HepG2 (cell line): Measurements from ENCODE around the gene HSPB7. TPM values are rescaled to one million over a fixed set of nuclear protein-coding genes. Genes with fewer than 3 reads are reported as not detected.
A peak's percentile ranks its signal among the peaks of the same experiment; 100 is the strongest.

Source experiments
- ARID5B ChIP-seq: IDR thresholded peaks from 2 replicates; pipeline ENCODE4 v1.4.0; 2020; ENCODE audit warnings: mild to moderate bottlenecking, missing genetic modification reagents
- E2F2 ChIP-seq: sonication (generic); formaldehyde crosslinking; IDR thresholded peaks from 2 replicates; pipeline ENCODE4 v1.4.0; 2020; ENCODE audit warnings: missing genetic modification reagents, borderline replicate concordance
- MBNL3 ChIP-seq: fragments of 250-450 bp; sonication (Bioruptor Pico); conservative IDR thresholded peaks from 2 replicates; pipeline ENCODE4 v1.8.0; 2022; ENCODE audit warnings: mild to moderate bottlenecking, inconsistent platforms
- MEF2D ChIP-seq: sonication (generic); formaldehyde crosslinking; IDR thresholded peaks from 2 replicates; pipeline ENCODE4 v1.5.1; 2020; ENCODE audit warnings: mild to moderate bottlenecking, missing genetic modification reagents
- MLXIP ChIP-seq: sonication (generic); formaldehyde crosslinking; IDR thresholded peaks from 2 replicates; pipeline ENCODE4 v1.9.0; 2021; ENCODE audit warnings: missing genetic modification reagents, borderline replicate concordance
- MTA1 ChIP-seq: sonication (generic); formaldehyde crosslinking; IDR thresholded peaks from 2 replicates; pipeline ENCODE4 v1.4.0; 2020; ENCODE audit warnings: missing genetic modification reagents, mild to moderate bottlenecking, borderline replicate concordance
- NFYC ChIP-seq: IDR thresholded peaks from 2 replicates; pipeline ENCODE4 v1.6.1; 2016; ENCODE audit warnings: missing genetic modification reagents, missing compliant biosample characterization
- RXRA ChIP-seq: sonication (generic); formaldehyde crosslinking; IDR thresholded peaks from 2 replicates; pipeline ENCODE4 v1.5.1; 2020; ENCODE audit warnings: missing genetic modification reagents
- RXRB ChIP-seq: IDR thresholded peaks from 2 replicates; pipeline ENCODE4 v1.6.1; 2016; ENCODE audit warnings: borderline replicate concordance, missing genetic modification reagents, missing compliant biosample characterization
- SNAPC5 ChIP-seq: sonication (generic); formaldehyde crosslinking; IDR thresholded peaks from 2 replicates; pipeline ENCODE4 v1.8.1; 2023; ENCODE audit warnings: mild to moderate bottlenecking, missing genetic modification reagents, borderline replicate concordance
- SOX5 ChIP-seq: IDR thresholded peaks from 2 replicates; pipeline ENCODE4 v1.6.1; 2016; ENCODE audit warnings: borderline replicate concordance
- ZBTB21 ChIP-seq: sonication (generic); formaldehyde crosslinking; IDR thresholded peaks from 2 replicates; pipeline ENCODE4 v1.4.0; 2020; ENCODE audit warnings: missing genetic modification reagents
- ZBTB7A ChIP-seq: sonication (generic); formaldehyde crosslinking; IDR thresholded peaks from 2 replicates; pipeline ENCODE4 v1.8.0; 2022; ENCODE audit warnings: mild to moderate bottlenecking, missing genetic modification reagents
- ZNF101 ChIP-seq: sonication (generic); formaldehyde crosslinking; IDR thresholded peaks from 2 replicates; pipeline ENCODE4 v1.4.0; 2020; ENCODE audit warnings: mild to moderate bottlenecking, low read depth, missing genetic modification reagents, borderline replicate concordance
- ZNF331 ChIP-seq: sonication (generic); formaldehyde crosslinking; IDR thresholded peaks from 2 replicates; pipeline ENCODE4 v1.4.0; 2020; ENCODE audit warnings: missing genetic modification reagents
- ZNF619 ChIP-seq: sonication (generic); formaldehyde crosslinking; IDR thresholded peaks from 2 replicates; pipeline ENCODE4 v1.4.0; 2020; ENCODE audit warnings: mild to moderate bottlenecking, missing genetic modification reagents
- ZNF777 ChIP-seq: sonication (generic); formaldehyde crosslinking; IDR thresholded peaks from 2 replicates; pipeline ENCODE4 v1.4.0; 2020; ENCODE audit warnings: missing genetic modification reagents
- ZSCAN21 ChIP-seq: sonication (generic); formaldehyde crosslinking; IDR thresholded peaks from 2 replicates; pipeline ENCODE4 v1.8.0; 2022; ENCODE audit warnings: mild to moderate bottlenecking, missing genetic modification reagents, moderate library complexity, borderline replicate concordance
- polyA plus RNA-seq, 8 experiments: library from polyadenylated mRNA; depleted of rRNA in 3 of 8; stranded (reverse) in 7 of 8; unstranded in 1 of 8; fragments of >200 nt; fragmentation: Illumina TruSeq in 4 of 8; extraction: Trizol in 4 of 8; gene quantifications; 2 replicates each; pipeline versions ENCODE4 v1.2.1 to v1.2.3, GENCODE V29; 2011 to 2016; ENCODE audit warnings: low read depth in 4 of 8, missing spikeins in 1 of 8, mixed read lengths in 1 of 8; ENCODE audit not compliant: insufficient read depth in 1 of 8
- total RNA-seq, 5 experiments: library from RNA; depleted of rRNA; stranded (reverse); fragments of >200 nt; fragmentation: Illumina TruSeq; extraction: Trizol; gene quantifications; 2 replicates each; pipeline ENCODE4 v1.2.3, GENCODE V29; 2016; ENCODE audit warnings: low read depth in 1 of 5
- TF ChIP-seq, protein P1 (sequence below): sonication (generic); formaldehyde crosslinking; IDR thresholded peaks from 2 replicates; pipeline ENCODE4 v1.4.0; 2020; ENCODE audit warnings: missing genetic modification reagents
- TF ChIP-seq, protein P2 (sequence below): sonication (generic); formaldehyde crosslinking; IDR thresholded peaks from 2 replicates; pipeline ENCODE4 v1.8.1; 2023; ENCODE audit warnings: mild to moderate bottlenecking, moderate library complexity, missing genetic modification reagents

The HSPB7 gene
- total and polyA plus RNA-seq, 2 of the 13 experiments (the other 11 are each of a cell fraction or from before 2014, with no cell fraction given): 0.20 TPM; not detected in 1

GRCh38 chr1:16009030-16009460, 8.8 kb downstream of the HSPB7 start (continued):
- TF ChIP-seq NFYC (CRISPR knock-in tag): no peak
- TF ChIP-seq SNAPC5 (CRISPR knock-in tag): no peak
- no peak for TF ChIP-seq SOX5 (CRISPR knock-in tag)
- TF ChIP-seq MEF2D (CRISPR knock-in tag): no peak
- no peak for TF ChIP-seq RXRA
- peak; percentile 44; the same call in 1 of the 2 replicates for TF ChIP-seq RXRB
- no peak for TF ChIP-seq MBNL3 (CRISPR knock-in tag)
- TF ChIP-seq ZBTB7A (CRISPR knock-in tag): no peak
- no peak for TF ChIP-seq ZNF619 (CRISPR knock-in tag)
- no peak for TF ChIP-seq ZNF777
- no peak for TF ChIP-seq MLXIP (CRISPR knock-in tag)
- TF ChIP-seq ZNF101: no peak
- TF ChIP-seq MTA1: no peak
- TF ChIP-seq ZSCAN21 (CRISPR knock-in tag): no peak
- TF ChIP-seq ZNF331 (CRISPR knock-in tag): peak; percentile 46; the same call in 1 of the 2 replicates
- no peak for TF ChIP-seq ZBTB21 (CRISPR knock-in tag)
- TF ChIP-seq, protein P1, sequence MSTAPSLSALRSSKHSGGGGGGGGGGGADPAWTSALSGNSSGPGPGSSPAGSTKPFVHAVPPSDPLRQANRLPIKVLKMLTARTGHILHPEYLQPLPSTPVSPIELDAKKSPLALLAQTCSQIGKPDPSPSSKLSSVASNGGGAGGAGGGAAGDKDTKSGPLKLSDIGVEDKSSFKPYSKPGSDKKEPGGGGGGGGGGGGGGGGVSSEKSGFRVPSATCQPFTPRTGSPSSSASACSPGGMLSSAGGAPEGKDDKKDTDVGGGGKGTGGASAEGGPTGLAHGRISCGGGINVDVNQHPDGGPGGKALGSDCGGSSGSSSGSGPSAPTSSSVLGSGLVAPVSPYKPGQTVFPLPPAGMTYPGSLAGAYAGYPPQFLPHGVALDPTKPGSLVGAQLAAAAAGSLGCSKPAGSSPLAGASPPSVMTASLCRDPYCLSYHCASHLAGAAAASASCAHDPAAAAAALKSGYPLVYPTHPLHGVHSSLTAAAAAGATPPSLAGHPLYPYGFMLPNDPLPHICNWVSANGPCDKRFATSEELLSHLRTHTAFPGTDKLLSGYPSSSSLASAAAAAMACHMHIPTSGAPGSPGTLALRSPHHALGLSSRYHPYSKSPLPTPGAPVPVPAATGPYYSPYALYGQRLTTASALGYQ (CRISPR knock-in tag): no peak
- TF ChIP-seq ARID5B (CRISPR knock-in tag): no peak
- TF ChIP-seq, protein P2, sequence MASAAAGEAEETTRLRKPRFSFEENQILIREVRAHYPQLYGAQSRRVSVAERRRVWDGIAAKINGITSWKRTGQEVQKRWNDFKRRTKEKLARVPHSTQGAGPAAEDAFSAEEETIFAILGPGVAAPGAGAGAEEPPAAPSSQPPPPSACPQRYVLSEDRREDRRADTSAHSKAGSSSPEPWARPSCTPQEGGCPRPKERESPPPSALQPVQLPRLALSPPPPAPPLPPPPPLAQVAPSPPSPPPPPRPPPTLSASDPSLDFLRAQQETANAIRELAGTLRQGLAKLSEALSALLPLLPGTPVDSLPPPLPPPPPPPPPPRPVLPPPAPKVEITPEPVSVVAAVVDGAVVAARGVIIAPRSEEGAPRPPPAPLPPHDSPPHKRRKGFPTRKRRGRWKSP (CRISPR knock-in tag): no peak
- no peak for TF ChIP-seq E2F2 (CRISPR knock-in tag)
